D721Med (cell line): ENCODE data around the gene CEP63.

Experiments
- DNase-seq: peaks from one replicate; pipeline ENCODE4 v3.0.0; 2011; ENCODE audit warnings: low spot score; ENCODE audit not compliant: insufficient read length
- FAIRE-seq: peaks from 2 replicates; lab custom pipeline; 2011; peaks lifted over from hg19 to GRCh38; lab: Jason Lieb, UNC
- CTCF ChIP-seq: IDR thresholded peaks from 2 replicates; pipeline ENCODE4 v1.5.1; 2012; ENCODE audit warnings: mild to moderate bottlenecking, control low read depth; ENCODE audit not compliant: insufficient read depth; ENCODE audit errors: missing control alignments

The CEP63 gene

GRCh38 chr3:134608023-134608770 lies 122.3 kb downstream of the CEP63 start:
- FAIRE-seq (no peak), DNase-seq (no peak)
- TF ChIP-seq CTCF: no peak

- DNase-seq: no peak
- FAIRE-seq: no peak
- no peak for TF ChIP-seq CTCF
Observed at GRCh38 chr3:134608771-134609435, 123.0 kb downstream of the CEP63 start.

- DNase-seq (no peak), FAIRE-seq (no peak)
- no peak for TF ChIP-seq CTCF
Observed at GRCh38 chr3:134609821-134610431, 124.1 kb downstream of the CEP63 start.

- no peak for FAIRE-seq
- TF ChIP-seq CTCF: no peak
- no peak for DNase-seq
Observed at GRCh38 chr3:134610432-134611385, 124.9 kb downstream of the CEP63 start.

- no peak for TF ChIP-seq CTCF
- no peak for FAIRE-seq
- no peak for DNase-seq
Observed at GRCh38 chr3:134611516-134611915, 125.7 kb downstream of the CEP63 start.

GRCh38 chr3:134613006-134613520 lies 127.2 kb downstream of the CEP63 start:
- no peak for TF ChIP-seq CTCF
- FAIRE-seq: no peak
- DNase-seq: no peak
